SH-SY5Y (cell line): ENCODE data around the gene MYD88.

ENCODE experiments used
- GATA2 ChIP-seq: IDR thresholded peaks from 2 replicates; pipeline ENCODE4 v1.6.1; 2011; ENCODE audit warnings: mild to moderate bottlenecking, low read depth, low read length
- GATA3 ChIP-seq: IDR thresholded peaks from 2 replicates; pipeline ENCODE4 v1.6.1; 2011; ENCODE audit warnings: low read depth, mild to moderate bottlenecking, low read length, moderate library complexity

DNA sequence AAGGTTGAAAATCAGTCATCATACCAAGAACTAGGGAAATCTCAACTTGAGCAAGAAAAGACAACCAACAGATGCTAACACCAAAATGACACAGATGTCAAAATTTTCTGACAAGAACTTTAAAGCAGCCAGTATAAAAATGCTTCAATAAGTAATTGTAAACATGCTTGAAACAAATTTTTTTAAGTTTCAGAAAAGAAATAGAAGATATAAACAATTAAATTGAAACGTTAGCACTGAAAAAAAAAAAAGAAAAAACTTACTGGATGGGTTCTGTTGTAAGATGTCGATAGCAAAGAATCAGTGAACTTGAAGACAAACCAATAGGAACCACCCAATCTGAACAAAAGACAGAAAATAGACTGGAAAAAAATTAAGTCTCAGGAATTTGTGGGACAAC lies 8.0 kb downstream of the MYD88 start:
- TF ChIP-seq GATA3: no peak
- TF ChIP-seq GATA2: no peak
